RWPE2 (cell line): ENCODE data around the gene OR10A5.
"Not testable (repeated sequence)": the region's sequence is repeated elsewhere in the genome, so short reads cannot be mapped to it uniquely, and the experiment has no call there.

ENCODE experiments used
- ATAC-seq: fragments of 200-7000 bp; cut with Tn5 transposase; 3 replicates; pipeline ENCODE4 v1.9.1; 2021; ENCODE audit warnings: low read depth
- DNase-seq: peaks from one replicate; pipeline ENCODE4 v3.0.0-alpha.2; 2020; ENCODE audit warnings: low spot score
- H3K27ac ChIP-seq: fragments of 450-650 bp; 2 replicates; pipeline ENCODE4 v1.5.1; 2017; ENCODE audit warnings: mild to moderate bottlenecking; ENCODE audit not compliant: poor library complexity, severe bottlenecking
- H3K27me3 ChIP-seq: fragments of 250-450 bp; sonication (Bioruptor Pico); 2 replicates; pipeline ENCODE4 v1.5.1; 2021; ENCODE audit warnings: mild to moderate bottlenecking, moderate library complexity; ENCODE audit not compliant: insufficient read depth, poor library complexity, severe bottlenecking
- H3K36me3 ChIP-seq: fragments of 250-450 bp; sonication (Bioruptor Pico); 2 replicates; pipeline ENCODE4 v1.5.1; 2020; ENCODE audit warnings: low read depth, mild to moderate bottlenecking, moderate library complexity
- H3K4me1 ChIP-seq: fragments of 250-450 bp; sonication (Bioruptor Pico); 2 replicates; pipeline ENCODE4 v1.5.1; 2021; ENCODE audit warnings: mild to moderate bottlenecking, moderate library complexity; ENCODE audit not compliant: insufficient read depth, poor library complexity, severe bottlenecking
- H3K4me3 ChIP-seq: fragments of 250-450 bp; sonication (Bioruptor Pico); 2 replicates; pipeline ENCODE4 v1.5.1; 2021; ENCODE audit warnings: mild to moderate bottlenecking, moderate library complexity; ENCODE audit not compliant: severe bottlenecking
- H3K9me3 ChIP-seq: fragments of 250-450 bp; sonication (Bioruptor Pico); 2 replicates; pipeline ENCODE4 v1.5.1; 2021; ENCODE audit warnings: mild to moderate bottlenecking, moderate library complexity; ENCODE audit not compliant: severe bottlenecking
- CTCF ChIP-seq: fragments of 450-650 bp; IDR thresholded peaks from one replicate; pipeline ENCODE4 v1.5.1; 2017; ENCODE audit warnings: mild to moderate bottlenecking, moderate library complexity; ENCODE audit not compliant: poor library complexity, severe bottlenecking

Gene OR10A5

GRCh38 chr11:6850526-6850925, 5.0 kb downstream of the OR10A5 start:
- TF ChIP-seq CTCF, result no peak
- H3K9me3 ChIP-seq, result no peaks in the 10 kb centered on the region

DNA sequence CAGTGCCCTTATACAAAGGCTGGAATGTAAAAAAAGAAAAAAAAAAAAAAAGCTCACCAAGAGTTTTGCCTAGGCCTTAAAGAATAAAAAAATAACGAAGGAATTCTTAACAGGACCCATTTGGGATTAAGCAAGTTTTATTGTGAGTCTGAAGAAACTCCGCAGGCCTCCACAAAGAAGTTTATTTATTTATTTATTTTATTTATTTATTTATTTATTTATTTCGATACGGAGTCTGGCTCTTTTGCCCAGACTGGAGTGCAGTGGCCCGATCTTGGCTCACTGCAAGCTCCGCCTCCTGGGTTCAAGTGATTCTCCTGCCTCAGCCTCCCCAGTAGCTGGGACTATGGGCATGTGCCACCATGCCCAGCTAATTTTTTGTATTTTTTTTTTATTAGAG, 9.3 kb downstream of the OR10A5 start:
- H3K27me3 ChIP-seq, DNase-seq, H3K36me3 ChIP-seq, H3K9me3 ChIP-seq, H3K27ac ChIP-seq, H3K4me1 ChIP-seq, H3K4me3 ChIP-seq, ATAC-seq: not testable (repeated sequence)

More at GRCh38 chr11:6850526-6850925, 5.0 kb downstream of the OR10A5 start:
- no peaks in the 10 kb centered on the region for H3K36me3 ChIP-seq
- ATAC-seq (no peak), DNase-seq (no peak)
- H3K27me3 ChIP-seq, result no peaks in the 10 kb centered on the region
- no peaks in the 10 kb centered on the region for H3K4me1 ChIP-seq
- H3K27ac ChIP-seq, result no peak overlapping the region
- no peak overlapping the region for H3K4me3 ChIP-seq

GRCh38 chr11:6855971-6856541, 10.6 kb downstream of the OR10A5 start:
- ATAC-seq, result peak; percentile 91
- TF ChIP-seq CTCF, result no peak

GRCh38 chr11:6856871-6857270, 11.4 kb downstream of the OR10A5 start:
- DNase-seq, result no peak
- Histone ChIP-seq H3K27ac (no peak overlapping the region), H3K9me3 (no peaks in the 10 kb centered on the region), H3K4me1 (no peaks in the 10 kb centered on the region), H3K27me3 (no peaks in the 10 kb centered on the region), H3K4me3 (no peak overlapping the region), H3K36me3 (no peaks in the 10 kb centered on the region)
- TF ChIP-seq CTCF, result no peak
- ATAC-seq, result peak; percentile 64

More at GRCh38 chr11:6855971-6856541, 10.6 kb downstream of the OR10A5 start:
- Histone ChIP-seq H3K9me3 (no peaks in the 10 kb centered on the region), H3K4me3 (no peak overlapping the region), H3K27ac (no peak overlapping the region), H3K4me1 (no peaks in the 10 kb centered on the region), H3K27me3 (no peaks in the 10 kb centered on the region), H3K36me3 (no peaks in the 10 kb centered on the region)
- no peak for DNase-seq

GRCh38 chr11:6862961-6863360, 17.5 kb downstream of the OR10A5 start, which contains the start of gene OR10A2:
Gene OR10A2 (plus strand): TSS chr11:6863057. CDS start chr11:6869755, 6,698 bp downstream.
- TF ChIP-seq CTCF, result no peak
- Histone ChIP-seq H3K4me1 (no peaks in the 10 kb centered on the region), H3K36me3 (no peaks in the 10 kb centered on the region), H3K4me3 (no peak within 1 kb of the TSS), H3K9me3 (no peaks in the 10 kb centered on the region), H3K27me3 (no peaks in the 10 kb centered on the region), H3K27ac (no peak within 1 kb of the TSS)
- peak; percentile 33; the same call in 1 of the 3 replicates for ATAC-seq
- DNase-seq, result no peak
